Fibroblast of skin of abdomen (primary cell): ENCODE results near the gene TRIM51G. TPM values are rescaled to one million over a fixed set of nuclear protein-coding genes. Genes with fewer than 3 reads are reported as not detected.
"Not testable (repeated sequence)": the region's sequence is repeated elsewhere in the genome, so short reads cannot be mapped to it uniquely, and the experiment has no call there.

ENCODE experiments used
- DNase-seq: peaks from one replicate; pipeline ENCODE4 v3.0.0-alpha.2; 2013
- polyA plus RNA-seq, 2 experiments: library from polyadenylated mRNA; unstranded; fragments of 120-200 nt; gene quantifications; one replicate each; pipeline ENCODE4 v1.2.1, GENCODE V29; 2013; ENCODE audit not compliant: insufficient read length in 2 of 2

TRIM51G gene, protein sequence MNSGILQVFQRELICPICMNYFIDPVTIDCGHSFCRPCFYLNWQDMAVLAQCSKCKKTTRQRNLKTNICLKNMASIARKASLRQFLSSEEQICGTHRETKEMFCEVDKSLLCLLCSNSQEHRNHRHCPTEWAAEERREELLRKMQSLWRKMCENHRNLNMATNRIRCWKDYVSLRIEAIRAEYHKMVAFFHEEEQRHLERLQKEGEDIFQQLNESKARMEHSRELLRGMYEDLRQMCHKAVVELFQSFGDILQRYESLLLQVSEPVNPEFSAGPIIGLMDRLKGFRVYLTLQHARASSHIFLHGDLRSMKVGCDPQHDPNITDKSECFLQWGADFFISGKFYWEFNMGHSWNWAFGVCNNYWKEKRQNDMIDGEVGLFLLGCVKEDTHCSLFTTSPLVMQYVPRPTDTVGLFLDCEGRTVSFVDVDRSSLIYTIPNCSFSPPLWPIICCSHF
- polyA plus RNA-seq (2013, experiment 1 of 2; ENCODE audit: insufficient read length), result not detected
- polyA plus RNA-seq (2013, experiment 2 of 2; ENCODE audit: insufficient read length), result not detected

DNA sequence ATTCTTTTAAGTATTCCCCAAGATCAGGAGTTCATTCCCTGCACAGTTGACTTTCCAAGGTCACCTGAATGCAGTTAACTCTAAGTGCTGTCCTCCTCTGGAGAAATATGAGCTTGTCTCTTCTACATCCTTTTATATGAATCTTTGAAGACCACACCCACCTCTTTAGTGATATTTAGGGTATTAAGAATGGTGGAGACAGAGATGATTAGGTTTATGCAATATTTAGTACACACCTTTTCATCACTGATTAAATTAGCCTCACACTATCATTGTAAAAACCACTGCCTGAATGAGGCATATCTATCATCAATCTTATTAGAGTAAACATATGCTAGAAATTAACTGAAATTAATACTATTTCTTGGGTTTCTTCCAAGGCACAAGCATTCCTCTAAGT lies at the start of gene TRIM51G:
TRIM51G (minus strand) TSS at position 101 of the 400 bp plus-strand sequence. CDS start 2,190 bp downstream, outside the sequence.
- not testable (repeated sequence) for DNase-seq

DNA sequence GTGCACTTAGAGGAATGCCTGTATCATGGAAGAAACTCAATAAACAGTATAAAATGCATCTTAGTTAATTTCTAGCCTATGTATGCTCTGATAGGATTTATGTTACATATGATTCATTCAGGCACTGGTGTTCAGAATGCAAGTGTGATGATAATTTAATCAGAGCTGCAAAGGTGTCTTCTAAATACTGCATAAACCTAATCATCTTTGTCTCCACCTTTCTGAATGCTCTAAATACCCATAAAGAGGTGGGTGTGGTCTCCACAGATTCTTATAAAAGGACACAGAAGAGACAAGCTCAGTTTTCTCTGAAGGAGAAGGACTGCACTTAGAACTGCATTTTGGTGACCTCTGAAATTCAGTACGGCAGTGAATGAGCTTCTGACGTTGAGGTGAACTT lies 44.8 kb upstream of the TRIM51G start, which contains the start of gene TRIM49B:
TRIM49B (plus strand) TSS at position 301 of the 400 bp plus-strand sequence. CDS start 2,777 bp downstream, outside the sequence.
- DNase-seq, result not testable (repeated sequence)

DNA sequence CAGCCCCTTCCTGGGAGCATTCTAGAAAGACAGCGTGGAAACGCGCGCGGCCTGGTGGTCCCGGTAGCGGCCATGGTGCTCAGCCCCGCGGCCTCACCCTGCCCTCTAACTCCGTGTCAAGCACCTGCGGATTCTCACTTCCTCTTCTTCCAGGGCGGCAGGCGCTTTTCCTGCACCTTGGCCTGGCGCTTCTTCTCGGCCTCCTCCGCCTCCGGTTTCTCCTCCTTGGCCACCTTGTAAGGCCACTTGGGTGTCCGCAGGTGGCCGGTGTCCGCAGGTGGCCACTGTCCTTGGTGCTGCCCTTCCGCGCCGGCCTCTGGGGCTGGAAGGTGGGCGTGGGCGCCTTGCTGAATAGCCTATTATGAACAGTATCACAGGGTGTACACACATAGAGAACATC lies 15.1 kb downstream of the TRIM51G start:
- not testable (repeated sequence) for DNase-seq

DNA sequence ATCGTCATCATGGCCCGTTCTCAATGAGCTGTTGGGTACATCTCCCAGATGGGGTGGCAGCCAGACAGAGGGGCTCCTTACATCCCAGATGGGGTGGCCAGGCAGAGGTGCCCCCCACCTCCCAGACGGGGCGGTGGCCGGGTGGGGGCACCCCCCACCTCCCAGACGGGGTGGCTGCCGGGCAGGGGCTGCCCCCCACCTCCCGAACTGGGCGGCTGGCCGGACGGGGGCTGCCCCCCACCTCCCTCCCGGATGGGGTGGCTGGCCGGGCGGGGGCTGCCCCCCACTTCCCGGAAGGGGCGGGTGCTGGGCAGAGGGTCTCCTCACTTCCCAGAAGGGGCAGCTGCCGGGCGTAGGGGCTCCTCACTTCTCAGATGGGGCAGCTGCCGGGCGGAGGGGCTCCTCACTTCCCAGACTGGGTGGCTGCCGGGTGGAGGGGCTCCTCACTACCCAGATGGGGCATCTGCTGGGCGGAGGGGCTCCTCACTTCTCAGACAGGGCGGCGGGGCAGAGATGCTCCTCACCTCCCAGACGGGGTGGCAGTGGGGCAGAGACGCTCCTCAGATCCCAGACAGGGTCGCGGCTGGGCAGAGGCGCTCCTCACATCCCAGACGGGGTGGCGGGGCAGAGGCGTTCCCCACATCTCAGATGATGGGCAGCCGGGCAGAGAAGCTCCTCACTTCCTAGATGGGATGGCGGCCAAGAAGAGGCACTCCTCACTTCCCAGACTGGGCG lies 28.2 kb downstream of the TRIM51G start:
- DNase-seq, result not testable (repeated sequence)

DNA sequence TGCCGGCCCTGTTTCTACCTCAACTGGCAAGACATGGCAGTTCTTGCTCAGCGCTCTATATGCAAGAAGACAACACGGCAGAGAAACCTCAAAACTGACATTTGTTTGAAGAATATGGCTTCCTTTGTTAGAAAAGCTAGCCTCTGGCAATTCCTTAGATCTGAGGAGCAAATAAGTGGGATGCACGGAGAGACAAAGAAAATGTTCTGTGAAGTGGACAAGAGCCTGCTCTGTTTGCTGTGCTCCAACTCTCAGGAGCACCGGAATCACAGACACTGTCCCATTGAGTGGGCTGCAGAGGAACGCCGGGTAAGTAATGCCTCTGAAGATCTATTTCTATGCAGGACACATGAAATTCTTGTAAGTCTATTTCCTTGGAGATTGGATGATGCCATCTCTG lies 37.9 kb downstream of the TRIM51G start:
- DNase-seq, result not testable (repeated sequence)
